22Rv1 (cell line): ENCODE measurements around the gene BCL2L2.

Experiments used
- H3K27ac ChIP-seq: fragments of 450-650 bp; 2 replicates; pipeline ENCODE4 v1.5.1; 2017
- CTCF ChIP-seq: fragments of 450-650 bp; IDR thresholded peaks from 2 replicates; pipeline ENCODE4 v1.5.1; 2017; ENCODE audit warnings: mild to moderate bottlenecking
- ZFX ChIP-seq: fragments of 450-650 bp; IDR thresholded peaks from 2 replicates; pipeline ENCODE4 v1.6.1; 2017; ENCODE audit warnings: antibody characterized with exemption, borderline replicate concordance

The BCL2L2 gene

DNA sequence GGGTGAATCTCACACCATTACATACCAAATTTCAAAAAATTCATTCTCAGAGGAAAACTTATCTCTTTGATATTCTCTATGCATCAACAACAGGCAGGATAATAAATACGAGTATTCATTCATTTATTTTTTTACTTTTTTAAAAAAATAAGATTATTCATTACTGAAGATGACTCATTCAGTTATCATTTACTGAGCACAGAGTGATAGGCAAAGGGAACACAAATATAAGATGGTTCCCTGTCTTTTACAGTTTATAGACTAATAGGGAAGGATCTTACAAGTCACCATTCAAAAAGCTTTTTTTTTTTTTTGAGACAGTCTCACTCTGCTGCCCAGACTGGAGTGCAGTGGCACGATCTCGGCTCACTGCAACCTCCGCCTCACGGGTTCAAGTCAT, 9.7 kb downstream of the BCL2L2 start:
- TF ChIP-seq CTCF (no peak), ZFX (no peak)
- H3K27ac ChIP-seq = no peak overlapping the region

DNA sequence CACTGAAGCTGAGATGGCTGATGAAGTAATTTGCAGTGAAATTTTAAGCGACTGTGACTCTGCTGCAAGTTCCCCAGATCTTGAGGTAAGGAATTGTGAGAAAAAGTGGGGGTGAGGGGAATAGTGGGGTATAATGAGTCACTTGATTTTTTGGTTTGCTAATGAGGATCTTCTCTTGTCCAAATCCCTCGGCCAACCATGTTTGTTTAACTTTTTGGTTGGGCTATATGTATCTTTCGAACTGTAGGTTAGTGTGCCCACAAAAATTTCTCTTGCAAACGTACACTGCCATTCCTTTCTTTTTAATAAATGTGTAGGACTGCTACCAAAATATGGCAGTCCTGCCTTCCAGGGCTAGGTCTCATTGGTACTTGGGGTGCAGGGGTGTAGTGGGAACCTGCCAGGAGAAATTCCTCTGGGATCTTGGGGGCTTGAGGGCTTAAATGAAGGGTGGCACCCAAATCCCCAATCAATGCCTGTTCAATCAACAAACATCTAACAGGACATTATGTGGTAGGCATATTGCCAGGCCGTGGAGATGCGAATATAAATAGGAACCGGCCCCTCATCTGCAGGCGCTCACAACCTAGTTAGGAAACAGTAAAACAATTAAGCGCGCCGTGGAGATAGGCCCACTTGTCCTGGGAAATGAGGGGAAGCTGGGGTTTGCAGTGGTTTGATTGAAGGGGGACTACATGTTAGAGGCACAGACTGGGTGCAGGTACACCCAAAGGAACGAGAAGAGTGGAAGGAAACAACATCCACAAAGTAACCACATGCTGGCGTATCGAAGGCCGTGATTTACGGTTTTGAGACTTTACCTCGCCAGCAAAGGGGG, 13.3 kb downstream of the BCL2L2 start:
- H3K27ac ChIP-seq = peak overlapping the region; percentile 96
- TF ChIP-seq CTCF (no peak), ZFX (no peak)

GRCh38 chr14:23320584-23321571, 14.2 kb downstream of the BCL2L2 start, which contains the start of gene PABPN1:
TSS of gene PABPN1 (plus strand) at chr14:23321457. CDS start at chr14:23321470, 13 bp downstream.
- H3K27ac ChIP-seq = peak within 1 kb of the TSS; percentile 96
- no peak; the same call in 1 of the 2 replicates for TF ChIP-seq CTCF
- TF ChIP-seq ZFX = no peak

DNA sequence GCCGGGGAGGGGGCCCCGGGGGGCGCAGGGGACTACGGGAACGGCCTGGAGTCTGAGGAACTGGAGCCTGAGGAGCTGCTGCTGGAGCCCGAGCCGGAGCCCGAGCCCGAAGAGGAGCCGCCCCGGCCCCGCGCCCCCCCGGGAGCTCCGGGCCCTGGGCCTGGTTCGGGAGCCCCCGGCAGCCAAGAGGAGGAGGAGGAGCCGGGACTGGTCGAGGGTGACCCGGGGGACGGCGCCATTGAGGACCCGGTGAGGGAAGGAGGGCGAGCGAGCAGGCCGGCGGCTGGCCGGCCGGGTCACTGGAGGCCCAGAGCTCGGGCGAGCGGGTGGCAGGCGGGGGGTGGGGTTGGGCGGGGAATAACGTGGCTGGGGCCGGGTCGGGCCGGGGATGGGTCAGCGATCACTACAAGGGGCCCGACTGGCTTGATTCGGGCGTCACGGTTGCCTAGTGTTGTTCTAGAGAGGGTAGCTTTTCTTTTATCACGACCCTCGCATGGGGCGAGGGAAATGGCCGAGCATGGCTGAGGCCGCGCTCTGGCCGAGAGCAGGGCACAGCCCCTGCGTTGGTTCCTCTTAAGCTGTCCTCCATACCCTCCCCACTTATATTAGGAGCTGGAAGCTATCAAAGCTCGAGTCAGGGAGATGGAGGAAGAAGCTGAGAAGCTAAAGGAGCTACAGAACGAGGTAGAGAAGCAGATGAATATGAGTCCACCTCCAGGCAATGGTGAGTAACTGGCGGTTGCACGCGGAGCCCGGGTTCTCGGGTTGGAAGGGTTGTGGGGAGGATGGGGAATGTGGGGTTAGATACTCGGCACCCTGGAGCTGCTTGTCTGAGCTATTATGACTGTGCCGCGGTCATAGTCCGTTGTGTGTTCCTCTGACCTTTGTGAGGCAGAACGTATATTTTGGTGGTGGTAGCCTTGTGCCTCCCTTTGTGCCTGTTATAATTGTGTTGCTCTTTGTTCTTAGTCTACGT, 15.2 kb downstream of the BCL2L2 start:
- peak overlapping the region; percentile 96 for H3K27ac ChIP-seq
- TF ChIP-seq CTCF = peak; percentile 5; the same call in 1 of the 2 replicates
- no peak for TF ChIP-seq ZFX

GRCh38 chr14:23322568-23323517, 16.2 kb downstream of the BCL2L2 start:
- peak overlapping the region; percentile 96 for H3K27ac ChIP-seq
- TF ChIP-seq CTCF (no peak), ZFX (no peak)
